Neutrophil (primary cell): ENCODE measurements around the gene ACACA.

ENCODE experiments used
- H3K27ac ChIP-seq: fragments of 200-600 bp; sonication (generic); 2 replicates; pipeline ENCODE4 v1.5.1; 2016; ENCODE audit warnings: mild to moderate bottlenecking, moderate library complexity
- H3K27me3 ChIP-seq: fragments of 200-600 bp; sonication (generic); 2 replicates; pipeline ENCODE4 v1.6.0; 2016; ENCODE audit warnings: mild to moderate bottlenecking
- H3K36me3 ChIP-seq: fragments of 200-600 bp; sonication (generic); 2 replicates; pipeline ENCODE4 v1.5.1; 2017
- H3K4me1 ChIP-seq, 2 experiments: fragments of 200-600 bp in 1 of 2; sonication (generic) in 1 of 2; 1 replicate in 1 of 2; 2 replicates in 1 of 2; pipeline versions ENCODE4 v1.5.1 to v1.6.1; 2013 to 2016; ENCODE audit warnings: low read depth in 1 of 2, low read length in 1 of 2, mild to moderate bottlenecking in 1 of 2, moderate library complexity in 1 of 2; ENCODE audit not compliant: control insufficient read depth in 1 of 2, insufficient read depth in 1 of 2
- H3K4me3 ChIP-seq, 2 experiments: fragments of 200-600 bp in 1 of 2; sonication (generic) in 1 of 2; 1 replicate in 1 of 2; 2 replicates in 1 of 2; pipeline ENCODE4 v1.5.1; 2013 to 2016; ENCODE audit warnings: low read depth in 1 of 2, low read length in 1 of 2, mild to moderate bottlenecking in 1 of 2, moderate library complexity in 1 of 2
- H3K9me3 ChIP-seq: fragments of 200-600 bp; sonication (generic); 2 replicates; pipeline ENCODE4 v1.5.1; 2016
- TF ChIP-seq, protein P1 (sequence below): fragments of 200-600 bp; sonication (generic); IDR thresholded peaks from 2 replicates; pipeline ENCODE4 v1.5.1; 2016; ENCODE audit warnings: antibody characterized with exemption

ACACA gene

DNA sequence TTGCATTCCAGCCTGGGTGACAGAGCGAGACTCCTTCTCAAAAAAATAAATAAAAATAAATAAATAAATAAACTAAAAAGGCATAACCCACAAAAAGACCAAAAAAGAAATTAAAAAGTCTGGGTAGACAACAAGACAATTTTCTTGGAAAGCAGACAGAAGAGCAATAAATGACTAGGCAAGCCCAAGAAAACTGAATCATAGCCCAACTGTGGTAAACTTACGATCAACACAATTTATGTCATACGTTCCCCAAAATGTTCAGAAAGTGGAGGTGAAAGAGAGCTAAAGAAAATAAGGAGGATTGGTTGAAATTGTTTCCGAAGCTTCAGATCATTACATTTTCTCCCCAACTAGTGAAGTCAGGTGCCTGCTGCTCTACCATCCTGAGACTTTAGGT, 62.1 kb downstream of the ACACA start:
- Histone ChIP-seq H3K36me3 (no peaks in the 10 kb centered on the region), H3K4me3 (no peak overlapping the region), H3K27me3 (no peaks in the 10 kb centered on the region), H3K27ac (no peak overlapping the region), H3K4me1 (peaks cover 5 to 7% of the 10 kb centered on the region in 2 experiments), H3K9me3 (no peaks in the 10 kb centered on the region)
- TF ChIP-seq, protein P1, sequence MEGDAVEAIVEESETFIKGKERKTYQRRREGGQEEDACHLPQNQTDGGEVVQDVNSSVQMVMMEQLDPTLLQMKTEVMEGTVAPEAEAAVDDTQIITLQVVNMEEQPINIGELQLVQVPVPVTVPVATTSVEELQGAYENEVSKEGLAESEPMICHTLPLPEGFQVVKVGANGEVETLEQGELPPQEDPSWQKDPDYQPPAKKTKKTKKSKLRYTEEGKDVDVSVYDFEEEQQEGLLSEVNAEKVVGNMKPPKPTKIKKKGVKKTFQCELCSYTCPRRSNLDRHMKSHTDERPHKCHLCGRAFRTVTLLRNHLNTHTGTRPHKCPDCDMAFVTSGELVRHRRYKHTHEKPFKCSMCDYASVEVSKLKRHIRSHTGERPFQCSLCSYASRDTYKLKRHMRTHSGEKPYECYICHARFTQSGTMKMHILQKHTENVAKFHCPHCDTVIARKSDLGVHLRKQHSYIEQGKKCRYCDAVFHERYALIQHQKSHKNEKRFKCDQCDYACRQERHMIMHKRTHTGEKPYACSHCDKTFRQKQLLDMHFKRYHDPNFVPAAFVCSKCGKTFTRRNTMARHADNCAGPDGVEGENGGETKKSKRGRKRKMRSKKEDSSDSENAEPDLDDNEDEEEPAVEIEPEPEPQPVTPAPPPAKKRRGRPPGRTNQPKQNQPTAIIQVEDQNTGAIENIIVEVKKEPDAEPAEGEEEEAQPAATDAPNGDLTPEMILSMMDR, result no peak

- no peak overlapping the region for H3K4me3 ChIP-seq
- H3K36me3 ChIP-seq, result no peaks in the 10 kb centered on the region
- no peaks in the 10 kb centered on the region for H3K9me3 ChIP-seq
- TF ChIP-seq, protein P1, result no peak
- no peaks in the 10 kb centered on the region for H3K27me3 ChIP-seq
- no peak overlapping the region for H3K27ac ChIP-seq
- peaks cover 5 to 7% of the 10 kb centered on the region in 2 experiments for H3K4me1 ChIP-seq
Measured at GRCh38 chr17:37342589-37342988, 64.0 kb downstream of the ACACA start.

- TF ChIP-seq, protein P1, result no peak
- Histone ChIP-seq H3K36me3 (no peaks in the 10 kb centered on the region), H3K4me3 (no peak overlapping the region), H3K27ac (no peak overlapping the region), H3K27me3 (no peaks in the 10 kb centered on the region), H3K9me3 (no peaks in the 10 kb centered on the region), H3K4me1 (peaks cover 5 to 12% of the 10 kb centered on the region in 2 experiments)
Measured at GRCh38 chr17:37340804-37341203, 65.8 kb downstream of the ACACA start.

- Histone ChIP-seq H3K4me3 (no peak overlapping the region), H3K27ac (no peak overlapping the region), H3K4me1 (peaks cover 0 to 5% of the 10 kb centered on the region in 2 experiments), H3K27me3 (no peaks in the 10 kb centered on the region), H3K36me3 (no peaks in the 10 kb centered on the region), H3K9me3 (no peaks in the 10 kb centered on the region)
- TF ChIP-seq, protein P1, result no peak
Measured at GRCh38 chr17:37339321-37339720, 67.3 kb downstream of the ACACA start.

- H3K27me3 ChIP-seq, result no peaks in the 10 kb centered on the region
- TF ChIP-seq, protein P1, result no peak
- H3K4me3 ChIP-seq, result no peak overlapping the region
- H3K36me3 ChIP-seq, result no peaks in the 10 kb centered on the region
- H3K27ac ChIP-seq, result no peak overlapping the region
- no peaks in the 10 kb centered on the region for H3K9me3 ChIP-seq
- peaks cover 0 to 5% of the 10 kb centered on the region in 2 experiments for H3K4me1 ChIP-seq
Measured at GRCh38 chr17:37338847-37339246, 67.8 kb downstream of the ACACA start.
